Measurements from ENCODE around the gene TMBIM4. TPM values are rescaled to one million over a fixed set of nuclear protein-coding genes. Genes with fewer than 3 reads are reported as not detected.
"Not testable (repeated sequence)": the region's sequence is repeated elsewhere in the genome, so short reads cannot be mapped to it uniquely, and the experiment has no call there.

The TMBIM4 gene, protein sequence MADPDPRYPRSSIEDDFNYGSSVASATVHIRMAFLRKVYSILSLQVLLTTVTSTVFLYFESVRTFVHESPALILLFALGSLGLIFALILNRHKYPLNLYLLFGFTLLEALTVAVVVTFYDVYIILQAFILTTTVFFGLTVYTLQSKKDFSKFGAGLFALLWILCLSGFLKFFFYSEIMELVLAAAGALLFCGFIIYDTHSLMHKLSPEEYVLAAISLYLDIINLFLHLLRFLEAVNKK
- total RNA-seq = 10 to 100 TPM; 51.2 to 51.3 TPM

DNA sequence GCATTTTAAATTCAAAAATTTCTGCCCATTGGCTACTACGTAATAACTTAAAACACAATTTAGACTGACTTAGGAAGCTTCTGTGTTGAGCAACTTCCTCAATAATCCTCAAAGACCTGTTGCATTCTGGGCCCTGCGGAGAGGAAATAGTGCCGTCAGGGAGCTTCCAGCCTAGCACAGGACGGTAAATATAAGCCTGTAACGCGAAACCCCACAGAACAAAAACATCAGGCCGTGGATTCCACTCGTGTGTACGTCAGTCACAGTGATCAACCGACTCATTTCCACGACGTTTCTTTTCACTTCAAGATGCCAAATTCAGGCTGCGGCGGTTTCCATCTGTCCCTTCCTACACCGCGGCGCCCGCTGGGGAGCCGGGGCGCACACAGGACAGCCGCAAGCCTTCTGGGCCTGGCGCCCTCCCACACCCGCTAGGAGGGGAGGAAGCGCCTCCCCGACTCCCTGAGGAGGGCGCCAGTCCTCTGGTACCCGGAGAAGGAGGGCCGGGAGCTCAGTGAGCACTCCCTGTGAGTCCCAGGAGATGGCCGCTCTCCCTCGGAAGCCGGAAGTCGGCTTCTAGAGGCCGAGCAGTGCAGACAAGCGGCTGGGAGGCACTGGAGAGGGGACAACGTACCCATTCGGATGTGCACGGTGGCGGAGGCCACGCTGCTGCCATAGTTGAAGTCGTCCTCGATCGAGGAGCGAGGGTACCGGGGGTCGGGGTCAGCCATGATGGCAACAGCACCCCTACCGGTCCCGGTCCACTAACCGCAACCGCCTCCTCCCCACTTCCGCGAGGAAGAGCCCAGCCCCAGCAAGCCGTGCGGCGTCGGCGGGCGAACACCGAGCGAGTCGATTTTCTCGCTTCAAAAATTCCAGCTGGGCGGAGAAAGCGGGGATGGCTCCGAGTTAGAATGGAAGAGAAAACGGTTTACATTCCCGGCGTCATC, at the start of gene TMBIM4:
Gene TMBIM4 (minus strand): TSS at position 776 of the 950 bp plus-strand sequence. CDS start 45 bp downstream, at position 731.
- Mint-ChIP-seq H3K4me1 (ENCODE audit: low read depth) (peaks cover 42% of the 10 kb centered on the region), H3K36me3 (ENCODE audit: low read depth) (peaks cover 35% of the 10 kb centered on the region), H3K4me3 (peak within 1 kb of the TSS; percentile 98), H3K27me3 (ENCODE audit: low read depth) (no peaks in the 10 kb centered on the region), H3K9me3 (peaks cover 6% of the 10 kb centered on the region), H3K27ac (peak within 1 kb of the TSS; percentile 100)
- CTCF ChIA-PET = interaction anchor here (0.6 to 2.0 kb wide), 13 partner anchors 9 to 1757 kb away, joined by 3 to 13 read pairs (median 5); partner anchors contain the start of genes HELB and IRAK3
- DNase-seq = peak; percentile 93
- intact Hi-C loops (cut with micrococcal nuclease) = loop anchor here (1.0 to 5.0 kb wide), 10 partner anchors 19 to 1547 kb away; partner anchors contain the start of genes CAND1, HELB, IRAK3 and LLPH

DNA sequence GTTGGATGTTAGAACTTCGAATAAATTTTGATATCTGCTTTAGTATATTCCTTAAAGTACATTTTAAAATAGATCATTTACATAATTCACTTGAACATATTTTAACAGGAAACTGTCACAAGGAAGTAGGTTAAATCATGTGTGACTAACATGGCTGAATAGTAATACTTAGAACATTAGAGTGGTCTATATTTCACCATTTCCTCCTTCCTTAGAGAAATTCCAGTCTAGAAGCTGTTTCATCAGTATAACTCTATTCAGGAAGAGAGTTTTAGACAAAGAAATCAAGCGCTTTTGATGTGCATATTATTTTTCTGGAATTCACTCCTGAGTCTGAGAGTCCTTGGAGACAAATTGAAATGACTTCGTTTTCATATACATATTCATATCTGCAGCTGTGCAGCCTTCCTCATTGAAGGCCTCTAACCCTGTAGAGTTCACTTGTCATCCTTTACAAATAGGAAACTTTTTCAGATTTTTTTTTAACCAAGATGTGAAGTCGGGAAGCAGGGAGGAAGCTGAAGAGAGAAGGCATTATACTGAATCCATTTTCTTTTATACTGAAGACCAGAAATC, 47.6 kb upstream of the TMBIM4 start:
- CTCF ChIA-PET = interaction anchor here (0.6 kb wide), 1 partner anchor 176 kb away, joined by 3 read pairs; no protein-coding TSS in a partner anchor
- DNase-seq = no peak
- no peak overlapping the region for H3K4me3 Mint-ChIP-seq
- H3K27ac Mint-ChIP-seq = no peak overlapping the region
- intact Hi-C loops (cut with micrococcal nuclease) = no loop called here
- H3K27me3 Mint-ChIP-seq (ENCODE audit: low read depth) = peaks cover 12% of the 10 kb centered on the region
- H3K9me3 Mint-ChIP-seq = peaks cover 9% of the 10 kb centered on the region
- H3K4me1 Mint-ChIP-seq (ENCODE audit: low read depth) = peaks cover 8% of the 10 kb centered on the region
- no peaks in the 10 kb centered on the region for H3K36me3 Mint-ChIP-seq (ENCODE audit: low read depth)

DNA sequence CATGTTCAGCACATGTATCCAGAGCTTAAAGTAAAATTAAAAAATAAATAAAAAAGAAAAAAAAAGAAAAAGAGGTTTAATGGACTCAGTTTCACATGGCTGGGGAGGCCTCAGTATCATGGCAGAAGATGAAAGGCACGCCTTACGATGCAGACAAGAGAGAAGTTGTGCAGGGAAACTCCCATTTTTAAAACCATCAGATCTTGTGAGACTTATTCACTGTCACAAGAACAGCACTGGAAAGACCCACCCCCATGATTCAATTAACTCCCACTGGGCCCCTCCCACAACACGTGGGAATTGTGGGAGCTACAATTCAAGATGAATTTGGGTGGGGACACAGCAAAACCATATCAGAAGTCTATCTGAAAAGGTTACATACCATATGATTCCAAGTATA, 43.2 kb upstream of the TMBIM4 start:
- CTCF ChIA-PET; H3K9me3 Mint-ChIP-seq; H3K36me3 Mint-ChIP-seq (ENCODE audit: low read depth); H3K4me3 Mint-ChIP-seq; H3K27ac Mint-ChIP-seq: not testable (repeated sequence)
- Mint-ChIP-seq H3K27me3 (ENCODE audit: low read depth) (peaks cover 26% of the 10 kb centered on the region), H3K4me1 (ENCODE audit: low read depth) (peaks cover 12% of the 10 kb centered on the region)
- intact Hi-C loops (cut with micrococcal nuclease) = loop anchor here (1.0 kb wide), 1 partner anchor 16 kb away; no protein-coding TSS in a partner anchor
- DNase-seq = peak; percentile 8

DNA sequence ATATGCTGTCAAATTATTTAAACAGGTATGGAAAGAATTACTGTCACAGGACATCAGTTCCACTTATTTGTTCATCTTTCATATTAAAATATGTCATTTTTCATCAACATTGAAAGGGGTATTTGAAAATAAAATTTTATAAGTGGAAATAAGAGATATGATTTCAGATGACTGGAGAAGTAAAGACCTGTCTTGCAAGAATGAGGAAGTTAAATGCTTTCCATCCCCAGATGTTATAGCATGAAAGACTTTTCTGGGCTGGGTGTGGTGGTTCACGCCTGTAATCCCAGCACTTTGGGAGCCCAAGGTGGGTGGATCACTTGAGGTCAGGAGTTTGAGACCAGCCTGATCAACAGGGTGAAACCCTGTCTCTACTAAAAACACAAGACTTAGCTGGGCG, 41.8 kb upstream of the TMBIM4 start:
- DNase-seq; H3K9me3 Mint-ChIP-seq; H3K36me3 Mint-ChIP-seq (ENCODE audit: low read depth); H3K4me3 Mint-ChIP-seq; H3K27ac Mint-ChIP-seq; intact Hi-C loops (cut with micrococcal nuclease): not testable (repeated sequence)
- peaks cover 12% of the 10 kb centered on the region for H3K4me1 Mint-ChIP-seq (ENCODE audit: low read depth)
- H3K27me3 Mint-ChIP-seq (ENCODE audit: low read depth) = peaks cover 27% of the 10 kb centered on the region
- CTCF ChIA-PET = interaction anchor here (0.7 to 0.9 kb wide), 2 partner anchors 23 to 52 kb away, joined by 3 read pairs; no protein-coding TSS in a partner anchor

DNA sequence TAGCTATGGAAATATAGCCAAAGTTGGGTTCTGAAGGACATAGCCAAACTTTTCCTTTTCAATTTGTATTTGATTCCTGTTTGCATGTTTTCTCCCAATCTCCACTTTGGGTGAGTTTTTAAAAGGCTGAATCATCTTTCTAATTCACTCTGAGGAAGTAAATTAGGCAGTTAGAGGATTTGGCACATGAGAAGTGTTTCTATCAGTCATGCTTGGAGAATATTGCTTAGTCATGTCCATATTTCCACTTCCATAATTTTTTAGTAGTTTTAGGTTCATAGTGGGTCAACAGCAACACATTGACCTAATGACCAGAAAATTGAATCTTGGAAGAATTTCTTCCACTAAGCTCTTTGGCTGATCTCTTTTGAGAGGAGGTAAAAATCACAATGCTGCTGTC, 41.0 kb upstream of the TMBIM4 start:
- Mint-ChIP-seq H3K27ac (no peak overlapping the region), H3K36me3 (ENCODE audit: low read depth) (no peaks in the 10 kb centered on the region), H3K9me3 (peaks cover 6% of the 10 kb centered on the region), H3K4me1 (ENCODE audit: low read depth) (peaks cover 12% of the 10 kb centered on the region), H3K27me3 (ENCODE audit: low read depth) (peaks cover 24% of the 10 kb centered on the region), H3K4me3 (no peak overlapping the region)
- no peak for DNase-seq
- CTCF ChIA-PET = interaction anchor here (0.9 kb wide), 1 partner anchor 24 kb away, joined by 3 read pairs; no protein-coding TSS in a partner anchor
- intact Hi-C loops (cut with micrococcal nuclease) = no loop called here

DNA sequence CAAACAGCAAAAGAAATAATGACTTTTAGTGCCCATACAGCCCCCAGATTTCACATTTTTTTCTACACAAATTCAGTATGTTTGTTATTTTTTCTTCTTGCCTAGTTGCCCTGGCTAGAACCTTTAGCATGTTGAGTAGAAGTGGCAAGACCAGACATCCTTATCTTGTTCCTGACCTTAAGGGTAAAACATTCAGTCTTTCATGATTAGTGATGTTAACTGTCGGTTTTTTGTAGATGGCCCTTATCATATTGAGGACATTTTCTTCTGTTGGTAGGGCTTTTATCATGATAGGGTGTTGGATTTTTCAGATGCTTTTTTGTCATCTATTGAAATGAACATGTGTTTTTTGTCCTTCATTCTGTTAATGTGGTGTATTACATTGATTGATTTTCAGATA, 36.3 kb upstream of the TMBIM4 start:
- no peak for DNase-seq
- no peak overlapping the region for H3K4me3 Mint-ChIP-seq
- no peaks in the 10 kb centered on the region for H3K36me3 Mint-ChIP-seq (ENCODE audit: low read depth)
- no peak overlapping the region for H3K27ac Mint-ChIP-seq
- peaks cover 11% of the 10 kb centered on the region for H3K27me3 Mint-ChIP-seq (ENCODE audit: low read depth)
- CTCF ChIA-PET = no interaction called here
- intact Hi-C loops (cut with micrococcal nuclease) = no loop called here
- peaks cover 18% of the 10 kb centered on the region for H3K4me1 Mint-ChIP-seq (ENCODE audit: low read depth)
- H3K9me3 Mint-ChIP-seq = peaks cover 4% of the 10 kb centered on the region

DNA sequence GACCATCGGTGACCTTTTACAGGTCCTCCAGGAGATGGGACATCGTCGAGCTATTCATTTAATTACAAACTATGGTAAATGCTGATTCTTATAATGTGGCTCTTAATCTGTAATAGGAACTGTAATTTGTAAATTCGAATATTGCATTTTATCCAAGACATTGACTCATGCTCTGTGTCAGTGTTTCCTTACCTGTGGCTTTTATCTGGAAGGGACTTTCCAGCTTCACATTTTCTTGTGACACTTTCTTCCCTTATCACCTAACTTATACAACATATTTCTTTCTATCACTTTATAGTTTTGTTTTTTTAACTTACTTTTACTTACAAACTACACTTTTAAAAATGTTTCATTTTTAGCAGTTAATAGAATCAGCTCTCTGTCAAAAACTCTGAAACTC, 34.0 kb upstream of the TMBIM4 start:
- peak; percentile 29 for DNase-seq
- CTCF ChIA-PET = interaction anchor here (0.9 to 2.2 kb wide), 2 partner anchors 13 to 98 kb away, joined by 3 to 6 read pairs; partner anchors contain the start of gene HELB
- Mint-ChIP-seq H3K27me3 (ENCODE audit: low read depth) (peaks cover 3% of the 10 kb centered on the region), H3K4me3 (no peak overlapping the region), H3K27ac (peak overlapping the region; percentile 1), H3K4me1 (ENCODE audit: low read depth) (peaks cover 18% of the 10 kb centered on the region), H3K9me3 (peaks cover 11% of the 10 kb centered on the region), H3K36me3 (ENCODE audit: low read depth) (peaks cover 3% of the 10 kb centered on the region)
- intact Hi-C loops (cut with micrococcal nuclease) = loop anchor here (1.0 to 2.0 kb wide), 4 partner anchors 8 to 74 kb away; partner anchors contain the start of genes LLPH and TMBIM4

DNA sequence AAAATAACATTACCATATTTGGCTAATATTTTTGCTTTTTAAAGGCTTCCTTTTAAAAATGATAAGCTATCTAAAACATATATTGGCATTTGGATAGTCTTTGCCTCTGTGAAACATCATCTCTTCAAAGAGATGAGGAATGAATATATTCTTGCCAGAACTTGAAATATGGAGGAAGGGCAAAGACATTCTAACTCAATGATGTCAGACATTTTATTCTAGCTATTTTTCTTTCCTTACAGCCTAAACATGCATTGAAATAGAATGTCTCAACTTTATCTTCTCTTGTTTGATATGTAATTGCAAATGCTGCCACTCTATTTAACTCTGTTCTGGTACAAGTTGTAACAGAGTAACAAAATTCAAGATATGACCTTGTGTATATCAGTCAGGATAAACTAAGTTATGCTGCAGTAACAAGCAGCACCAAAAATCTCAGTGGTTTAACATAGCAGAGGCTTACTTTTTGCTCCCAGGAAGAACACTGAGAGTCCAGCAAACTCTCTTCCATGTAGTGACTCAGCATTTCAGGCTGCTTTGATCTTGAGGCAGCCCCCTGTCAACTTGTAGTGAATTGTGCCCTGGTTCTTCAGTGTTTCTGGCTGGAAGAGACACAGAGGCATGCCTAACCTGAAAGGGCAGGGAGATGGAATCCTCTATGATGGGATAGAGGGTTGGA, 30.2 kb upstream of the TMBIM4 start:
- DNase-seq = no peak
- CTCF ChIA-PET = interaction anchor here (0.6 to 0.7 kb wide), 2 partner anchors 9 to 171 kb away, joined by 3 to 4 read pairs; no protein-coding TSS in a partner anchor
- peaks cover 10% of the 10 kb centered on the region for H3K27me3 Mint-ChIP-seq (ENCODE audit: low read depth)
- H3K36me3 Mint-ChIP-seq (ENCODE audit: low read depth) = peaks cover 3% of the 10 kb centered on the region
- no peak overlapping the region for H3K27ac Mint-ChIP-seq
- peaks cover 7% of the 10 kb centered on the region for H3K9me3 Mint-ChIP-seq
- no peak overlapping the region for H3K4me3 Mint-ChIP-seq
- peaks cover 28% of the 10 kb centered on the region for H3K4me1 Mint-ChIP-seq (ENCODE audit: low read depth)
- intact Hi-C loops (cut with micrococcal nuclease) = no loop called here

DNA sequence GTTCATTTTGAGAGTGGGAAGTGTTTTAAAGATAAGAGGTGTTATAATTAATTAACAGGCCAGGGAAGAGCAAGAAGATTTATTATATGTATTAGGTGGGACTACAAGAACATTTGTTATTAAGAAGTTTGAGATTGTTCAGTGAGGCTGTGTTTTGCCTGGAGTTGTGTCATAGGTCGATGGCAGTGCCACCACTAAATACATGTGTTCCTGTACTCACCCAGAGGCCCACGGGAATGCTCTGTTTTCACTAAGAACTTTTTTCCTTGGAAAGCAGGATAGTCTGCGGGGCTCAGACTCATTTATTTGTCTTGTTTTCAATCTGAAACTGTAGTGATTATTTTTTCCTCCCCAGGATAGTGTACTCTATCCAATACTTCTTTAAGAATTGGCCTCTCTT, 29.3 kb upstream of the TMBIM4 start:
- intact Hi-C loops (cut with micrococcal nuclease) = no loop called here
- Mint-ChIP-seq H3K9me3 (peaks cover 7% of the 10 kb centered on the region), H3K4me3 (no peak overlapping the region), H3K27ac (no peak overlapping the region), H3K27me3 (ENCODE audit: low read depth) (peaks cover 16% of the 10 kb centered on the region), H3K4me1 (ENCODE audit: low read depth) (peaks cover 19% of the 10 kb centered on the region), H3K36me3 (ENCODE audit: low read depth) (peaks cover 3% of the 10 kb centered on the region)
- CTCF ChIA-PET = interaction anchor here (0.6 kb wide), 1 partner anchor 510 kb away, joined by 3 read pairs; no protein-coding TSS in a partner anchor
- no peak for DNase-seq

DNA sequence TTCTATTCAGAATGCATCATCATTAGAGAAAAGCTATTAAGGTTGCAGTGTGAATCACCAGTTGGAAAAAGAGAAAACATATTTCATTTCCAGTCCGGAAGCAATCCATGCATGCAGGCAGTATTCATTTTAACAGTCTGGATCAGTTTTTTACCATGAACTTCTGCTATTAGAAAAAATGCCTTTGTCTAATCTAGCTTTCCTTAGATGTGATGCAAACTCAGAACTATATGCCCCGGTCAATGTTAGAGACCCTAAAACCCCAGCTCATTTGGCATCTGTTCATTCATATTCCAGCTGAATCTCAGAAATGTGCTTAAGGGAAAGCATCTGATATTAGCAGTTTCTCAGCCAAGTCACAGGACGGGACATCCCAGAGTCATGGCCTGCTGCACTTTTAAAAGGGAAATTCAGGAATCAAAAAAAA, 27.7 kb upstream of the TMBIM4 start:
- Mint-ChIP-seq H3K4me3 (no peak overlapping the region), H3K36me3 (ENCODE audit: low read depth) (peaks cover 3% of the 10 kb centered on the region), H3K4me1 (ENCODE audit: low read depth) (peaks cover 10% of the 10 kb centered on the region), H3K27me3 (ENCODE audit: low read depth) (peaks cover 21% of the 10 kb centered on the region), H3K27ac (no peak overlapping the region), H3K9me3 (peaks cover 7% of the 10 kb centered on the region)
- intact Hi-C loops (cut with micrococcal nuclease) = loop anchor here (1.0 to 2.0 kb wide), 2 partner anchors 16 to 67 kb away; partner anchors contain the start of gene LLPH
- CTCF ChIA-PET = interaction anchor here (0.7 to 1.0 kb wide), 3 partner anchors 12 to 211 kb away, joined by 3 to 4 read pairs (median 3); no protein-coding TSS in a partner anchor
- DNase-seq = no peak

DNA sequence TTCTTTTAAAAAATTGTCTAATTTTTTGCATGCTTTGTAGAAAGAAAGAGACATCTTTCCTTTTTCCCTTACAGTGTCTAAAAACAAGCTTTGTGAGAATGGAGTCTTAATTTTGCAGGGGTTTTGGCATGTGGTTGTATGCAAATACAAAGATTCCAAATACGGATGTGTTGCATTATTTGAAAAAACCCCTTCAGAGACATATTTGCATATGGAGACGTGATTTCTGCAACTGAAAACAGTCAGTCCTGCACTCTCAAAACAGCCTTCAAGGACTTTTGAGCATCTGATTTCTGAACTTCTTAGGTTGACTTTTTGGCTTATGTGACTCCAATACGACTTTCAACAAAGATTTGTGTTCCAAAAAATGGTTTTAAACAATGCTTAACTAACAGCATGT, 27.0 kb upstream of the TMBIM4 start:
- H3K27ac Mint-ChIP-seq = peak overlapping the region; percentile 33
- peaks cover 22% of the 10 kb centered on the region for H3K27me3 Mint-ChIP-seq (ENCODE audit: low read depth)
- intact Hi-C loops (cut with micrococcal nuclease) = loop anchor here (1.0 to 2.0 kb wide), 4 partner anchors 7 to 66 kb away; partner anchors contain the start of genes LLPH and TMBIM4
- CTCF ChIA-PET = interaction anchor here (0.6 to 1.0 kb wide), 4 partner anchors 15 to 512 kb away, joined by 3 to 4 read pairs (median 3); no protein-coding TSS in a partner anchor
- peak; percentile 17 for DNase-seq
- H3K4me3 Mint-ChIP-seq = no peak overlapping the region
- H3K4me1 Mint-ChIP-seq (ENCODE audit: low read depth) = peaks cover 10% of the 10 kb centered on the region
- H3K9me3 Mint-ChIP-seq = peaks cover 7% of the 10 kb centered on the region
- H3K36me3 Mint-ChIP-seq (ENCODE audit: low read depth) = peaks cover 3% of the 10 kb centered on the region
